ENCODE measurements around the gene ZFP64.

GRCh38 chr20:52102559-52102958 lies 89.0 kb downstream of the ZFP64 start:
- TF ChIP-seq CTCF (conservative IDR thresholded peaks at IDR 0.05; ENCODE audit: low read depth, low read length): no peak
- TF ChIP-seq NFE2L2 (IDR thresholded peaks at IDR 0.05; ENCODE audit: low read depth, low read length): no peak
- TF ChIP-seq POLR2A (IDR thresholded peaks at IDR 0.05; ENCODE audit: low read depth, low read length): no peak
- TF ChIP-seq SMC3 (IDR thresholded peaks at IDR 0.05; ENCODE audit: low read depth, low read length): no peak
- no peak for TF ChIP-seq RAD21 (IDR thresholded peaks at IDR 0.05; ENCODE audit: low read length)
- TF ChIP-seq MAFK (IDR thresholded peaks at IDR 0.05; ENCODE audit: low read depth, low read length): no peak
- TF ChIP-seq BHLHE40 (IDR thresholded peaks at IDR 0.05; ENCODE audit: low read depth, low read length): no peak
- TF ChIP-seq RCOR1 (IDR thresholded peaks at IDR 0.05; ENCODE audit: insufficient replicate concordance, low read length): no peak
- no peak for TF ChIP-seq CHD1 (IDR thresholded peaks at IDR 0.05; ENCODE audit: low read depth, low read length)
- TF ChIP-seq USF2 (IDR thresholded peaks at IDR 0.05; ENCODE audit: low read depth, low read length): no peak

All from IMR-90 (cell line).